ENCODE measurements around the gene TAS2R38.

TAS2R38 gene

GRCh38 chr7:141975806-141976523 is 2.4 kb upstream of the TAS2R38 start:
- peak; percentile 44 for DNase-seq

GRCh38 chr7:141974831-141975230 is 1.3 kb upstream of the TAS2R38 start:
- no peak for DNase-seq

GRCh38 chr7:141960687-141961422 is 12.7 kb downstream of the TAS2R38 start:
- peak; percentile 98 for DNase-seq

- peak; percentile 94 for DNase-seq
Measured at GRCh38 chr7:141956084-141956483, 17.5 kb downstream of the TAS2R38 start.

- DNase-seq: no peak
Measured at GRCh38 chr7:141954334-141954733, 19.2 kb downstream of the TAS2R38 start.

- peak; percentile 15 for DNase-seq
Measured at GRCh38 chr7:141952461-141952860, 21.1 kb downstream of the TAS2R38 start.

- peak; percentile 62 for DNase-seq
Measured at GRCh38 chr7:141950806-141951205, 22.8 kb downstream of the TAS2R38 start.

GRCh38 chr7:141949911-141950310 is 23.7 kb downstream of the TAS2R38 start:
- no peak for DNase-seq

GRCh38 chr7:141949451-141949850 is 24.1 kb downstream of the TAS2R38 start:
- DNase-seq: peak; percentile 94

- peak; percentile 73 for DNase-seq
Measured at GRCh38 chr7:141949021-141949420, 24.6 kb downstream of the TAS2R38 start.

GRCh38 chr7:141946796-141947195 is 26.8 kb downstream of the TAS2R38 start, which contains the start of gene CLEC5A:
Gene CLEC5A, minus strand, starts transcription at chr7:141946974. Its CDS starts 682 bp downstream, at chr7:141946292.
- DNase-seq: no peak

- DNase-seq: peak; percentile 90
Measured at GRCh38 chr7:141945356-141945755, 28.2 kb downstream of the TAS2R38 start.

GRCh38 chr7:141944811-141945210 is 28.8 kb downstream of the TAS2R38 start:
- peak; percentile 55 for DNase-seq

GRCh38 chr7:141943846-141944245 is 29.7 kb downstream of the TAS2R38 start:
- DNase-seq: no peak

- no peak for DNase-seq
Measured at GRCh38 chr7:141941075-141941474, 32.5 kb downstream of the TAS2R38 start.

- no peak for DNase-seq
Measured at GRCh38 chr7:141930211-141930610, 43.4 kb downstream of the TAS2R38 start.

GRCh38 chr7:141928845-141929195 is 44.8 kb downstream of the TAS2R38 start:
- peak; percentile 59 for DNase-seq

- DNase-seq: peak; percentile 87
Measured at GRCh38 chr7:141928146-141928844, 45.3 kb downstream of the TAS2R38 start.

All from MV-4-11 (cell line).